Vagina (tissue), 2 donors: ENCODE results near the gene GPATCH4. TPM values are rescaled to one million over a fixed set of nuclear protein-coding genes. Genes with fewer than 3 reads are reported as not detected.

Source experiments
- DNase-seq, 2 donors: peaks; one replicate each; pipeline ENCODE4 v3.0.0-alpha.2; 2017; ENCODE audit errors: extremely low spot score in 2 of 2
- H3K27ac ChIP-seq: fragments of 200-600 bp; sonication (generic); one replicate; pipeline ENCODE4 v1.5.1; 2019
- H3K27me3 ChIP-seq: fragments of 200-600 bp; sonication (generic); one replicate; pipeline ENCODE4 v1.5.1; 2019
- H3K36me3 ChIP-seq, 2 donors: fragments of 200-600 bp; sonication (generic); one replicate each; pipeline ENCODE4 v1.5.1; 2017 to 2019
- H3K4me1 ChIP-seq: fragments of 200-600 bp; sonication (generic); one replicate; pipeline ENCODE4 v1.5.1; 2019
- H3K4me3 ChIP-seq, 2 donors: fragments of 200-600 bp; sonication (generic); 1 replicate in 1 of 2; 2 replicates in 1 of 2; pipeline ENCODE4 v1.5.1; 2016 to 2019
- H3K9me3 ChIP-seq: fragments of 200-600 bp; sonication (generic); one replicate; pipeline ENCODE4 v1.5.1; 2019
- CTCF ChIP-seq, 3 experiments: fragments of 450-650 bp in 2 of 3; fragments of 200-600 bp in 1 of 3; sonication (generic) in 1 of 3; IDR thresholded peaks; one replicate each; pipeline ENCODE4 v1.5.1; 2017 to 2019; ENCODE audit warnings: antibody characterized with exemption in 3 of 3, mild to moderate bottlenecking in 2 of 3, moderate library complexity in 2 of 3
- POLR2A ChIP-seq, 2 donors: fragments of 450-650 bp; IDR thresholded peaks; one replicate each; pipeline ENCODE4 v1.6.1; 2017; ENCODE audit warnings: antibody characterized with exemption in 2 of 2, mild to moderate bottlenecking in 2 of 2, moderate library complexity in 2 of 2
- POLR2AphosphoS5 ChIP-seq, 2 donors: sonication (generic); formaldehyde crosslinking; IDR thresholded peaks; one replicate each; pipeline ENCODE4 v1.9.0; 2017; ENCODE audit warnings: antibody characterized with exemption in 2 of 2, mild to moderate bottlenecking in 2 of 2, low read depth in 1 of 2; ENCODE audit not compliant: insufficient read depth in 1 of 2
- intact Hi-C: fragments of 100-400 bp; cut with DNase I; formaldehyde crosslinking; loops from one replicate; pipeline ENCODE4 v1.15.1; 2023
- total RNA-seq: library from RNA; depleted of rRNA; stranded (reverse); fragments of >200 nt; gene quantifications from one replicate; pipeline ENCODE4 v1.2.3, GENCODE V29; 2016

GPATCH4 gene
- total RNA-seq, 1 donor from 2014 or later: 25.8 TPM

GRCh38 chr1:156643049-156643777 lies 41.9 kb upstream of the GPATCH4 start:
- Histone ChIP-seq H3K9me3 (no peaks in the 10 kb centered on the region), H3K27me3 (no peaks in the 10 kb centered on the region), H3K4me1 (peaks cover 17% of the 10 kb centered on the region), H3K36me3 (no peaks in the 10 kb centered on the region), H3K27ac (no peak overlapping the region), H3K4me3 (no peak overlapping the region)
- intact Hi-C loops: no loop called here
- no peak for TF ChIP-seq POLR2A (IDR thresholded peaks at IDR 0.05)
- TF ChIP-seq CTCF (IDR thresholded peaks at IDR 0.05): no peak
- no peak for DNase-seq

GRCh38 chr1:156642265-156643048 lies 41.2 kb upstream of the GPATCH4 start:
- H3K27ac ChIP-seq: no peak overlapping the region
- H3K36me3 ChIP-seq: no peaks in the 10 kb centered on the region
- H3K4me3 ChIP-seq: peak overlapping the region; percentile 34 to 44
- no peak for DNase-seq
- TF ChIP-seq CTCF (IDR thresholded peaks at IDR 0.05) (no peak), POLR2A (IDR thresholded peaks at IDR 0.05) (no peak), POLR2AphosphoS5 (IDR thresholded peaks at IDR 0.05; ENCODE audit: insufficient read depth in 1 of 2, low read depth in 1 of 2) (no peak)
- intact Hi-C loops: no loop called here
- H3K27me3 ChIP-seq: no peaks in the 10 kb centered on the region
- no peaks in the 10 kb centered on the region for H3K9me3 ChIP-seq
- peaks cover 17% of the 10 kb centered on the region for H3K4me1 ChIP-seq

GRCh38 chr1:156641761-156642264 lies 40.5 kb upstream of the GPATCH4 start, which contains the start of gene BCAN:
Gene BCAN, plus strand, starts transcription at chr1:156642117. Its CDS starts 3,938 bp downstream, at chr1:156646055.
- Histone ChIP-seq H3K36me3 (no peaks in the 10 kb centered on the region), H3K4me1 (peaks cover 17% of the 10 kb centered on the region), H3K4me3 (peak within 1 kb of the TSS; percentile 34 to 44), H3K27ac (no peak within 1 kb of the TSS), H3K9me3 (no peaks in the 10 kb centered on the region), H3K27me3 (no peaks in the 10 kb centered on the region)
- TF ChIP-seq POLR2A (IDR thresholded peaks at IDR 0.05) (no peak), CTCF (IDR thresholded peaks at IDR 0.05) (no peak), POLR2AphosphoS5 (IDR thresholded peaks at IDR 0.05; ENCODE audit: insufficient read depth in 1 of 2, low read depth in 1 of 2) (no peak)
- no peak for DNase-seq
- intact Hi-C loops: no loop called here

- H3K27ac ChIP-seq: no peak overlapping the region
Observed at GRCh38 chr1:156640842-156641706, 39.8 kb upstream of the GPATCH4 start.

More at GRCh38 chr1:156640842-156641706, 39.8 kb upstream of the GPATCH4 start:
- Histone ChIP-seq H3K27me3 (no peaks in the 10 kb centered on the region), H3K4me1 (peaks cover 17% of the 10 kb centered on the region), H3K9me3 (no peaks in the 10 kb centered on the region), H3K4me3 (peak overlapping the region; percentile 34 to 44), H3K36me3 (no peaks in the 10 kb centered on the region)
- no peak for DNase-seq
- intact Hi-C loops: no loop called here
- TF ChIP-seq POLR2AphosphoS5 (IDR thresholded peaks at IDR 0.05; ENCODE audit: insufficient read depth in 1 of 2, low read depth in 1 of 2) (no peak), CTCF (IDR thresholded peaks at IDR 0.05) (no peak), POLR2A (IDR thresholded peaks at IDR 0.05) (no peak)
